DND-41 (cell line): ENCODE results near the gene TCP11L1.

Experiments
- ATAC-seq: fragments of 200-7000 bp; cut with Tn5 transposase; 3 replicates; pipeline ENCODE4 v1.9.1; 2021; ENCODE audit warnings: low read depth; ENCODE audit not compliant: insufficient read depth
- DNase-seq: peaks from one replicate; pipeline ENCODE4 v3.0.0-alpha.2; 2020
- H2AFZ ChIP-seq: 2 replicates; pipeline ENCODE4 v1.6.0; 2012; ENCODE audit warnings: low read depth, low read length
- H3K27ac ChIP-seq: 2 replicates; pipeline ENCODE4 v1.5.1; 2012; ENCODE audit warnings: low read length, inconsistent platforms
- H3K27me3 ChIP-seq: fragments of 200-600 bp; sonication (generic); 2 replicates; pipeline ENCODE4 v1.6.0; 2012; ENCODE audit warnings: low read length, mild to moderate bottlenecking, inconsistent platforms; ENCODE audit not compliant: insufficient read depth, poor library complexity
- H3K36me3 ChIP-seq: 2 replicates; pipeline ENCODE4 v1.5.1; 2012; ENCODE audit warnings: low read length, inconsistent platforms; ENCODE audit not compliant: insufficient read depth
- H3K4me1 ChIP-seq: 2 replicates; pipeline ENCODE4 v1.5.1; 2012; ENCODE audit warnings: mild to moderate bottlenecking, low read length; ENCODE audit not compliant: insufficient read depth
- H3K4me2 ChIP-seq: 2 replicates; pipeline ENCODE4 v1.6.0; 2012; ENCODE audit warnings: mild to moderate bottlenecking, moderate library complexity, low read length, inconsistent platforms; ENCODE audit not compliant: insufficient read depth
- H3K4me3 ChIP-seq, 2 experiments: fragments of 200-600 bp in 1 of 2; shearing (Covaris generic) in 1 of 2; 2 replicates each; pipeline ENCODE4 v1.5.1; 2012 to 2016; ENCODE audit warnings: inconsistent platforms in 2 of 2, low read length in 2 of 2, mild to moderate bottlenecking in 2 of 2, low read depth in 1 of 2, moderate library complexity in 1 of 2
- H3K79me2 ChIP-seq: 2 replicates; pipeline ENCODE4 v1.6.0; 2012; ENCODE audit warnings: low read length, inconsistent platforms; ENCODE audit not compliant: insufficient read depth
- H3K9ac ChIP-seq: 2 replicates; pipeline ENCODE4 v1.6.0; 2012; ENCODE audit warnings: low read depth, mild to moderate bottlenecking, inconsistent platforms, low read length, moderate library complexity
- H3K9me3 ChIP-seq: 2 replicates; pipeline ENCODE4 v1.5.1; 2012; ENCODE audit warnings: low read length, moderate library complexity, mild to moderate bottlenecking, inconsistent platforms; ENCODE audit not compliant: insufficient read depth, severe bottlenecking
- H4K20me1 ChIP-seq: 2 replicates; pipeline ENCODE4 v1.6.0; 2012; ENCODE audit warnings: low read length; ENCODE audit not compliant: insufficient read depth
- CTCF ChIP-seq: IDR thresholded peaks from 2 replicates; pipeline ENCODE4 v1.5.1; 2012; ENCODE audit warnings: borderline replicate concordance, low read length, moderate library complexity, mild to moderate bottlenecking; ENCODE audit not compliant: poor library complexity, severe bottlenecking; ENCODE audit errors: extremely low read depth
- EZH2 ChIP-seq: IDR thresholded peaks from 3 replicates; pipeline ENCODE4 v1.6.1; 2012; ENCODE audit warnings: borderline replicate concordance, low read depth, mild to moderate bottlenecking, moderate library complexity, low read length, inconsistent platforms; ENCODE audit not compliant: severe bottlenecking

The TCP11L1 gene

GRCh38 chr11:33025339-33025722 is 14.0 kb upstream of the TCP11L1 start:
- H3K4me1 ChIP-seq = no peaks in the 10 kb centered on the region
- no peaks in the 10 kb centered on the region for H3K27me3 ChIP-seq
- H3K79me2 ChIP-seq = no peaks in the 10 kb centered on the region
- no peaks in the 10 kb centered on the region for H3K36me3 ChIP-seq
- H3K4me3 ChIP-seq = no peak overlapping the region
- no peak overlapping the region for H3K4me2 ChIP-seq
- H3K9me3 ChIP-seq = no peaks in the 10 kb centered on the region
- H4K20me1 ChIP-seq = no peaks in the 10 kb centered on the region
- no peak overlapping the region for H3K27ac ChIP-seq
- no peak overlapping the region for H2AFZ ChIP-seq
- TF ChIP-seq EZH2 (no peak), CTCF (no peak)
- no peak for ATAC-seq
- H3K9ac ChIP-seq = no peak overlapping the region
- DNase-seq = no peak

- H3K36me3 ChIP-seq = no peaks in the 10 kb centered on the region
- no peaks in the 10 kb centered on the region for H3K4me1 ChIP-seq
- H3K4me2 ChIP-seq = no peak overlapping the region
- ATAC-seq (no peak), DNase-seq (no peak)
- no peaks in the 10 kb centered on the region for H3K79me2 ChIP-seq
- no peak overlapping the region for H2AFZ ChIP-seq
- TF ChIP-seq CTCF = no peak
- TF ChIP-seq EZH2 = no peak
- no peak overlapping the region for H3K9ac ChIP-seq
- H3K27me3 ChIP-seq = no peaks in the 10 kb centered on the region
- no peaks in the 10 kb centered on the region for H3K9me3 ChIP-seq
- no peak overlapping the region for H3K27ac ChIP-seq
- no peak overlapping the region for H3K4me3 ChIP-seq
- H4K20me1 ChIP-seq = no peaks in the 10 kb centered on the region
Measured at GRCh38 chr11:33027233-33027632, 12.1 kb upstream of the TCP11L1 start.

GRCh38 chr11:33027846-33028536 is 11.4 kb upstream of the TCP11L1 start:
- H3K4me3 ChIP-seq = no peak overlapping the region
- ATAC-seq = no peak
- no peak for TF ChIP-seq EZH2
- no peak for TF ChIP-seq CTCF
- H3K9me3 ChIP-seq = no peaks in the 10 kb centered on the region
- no peak overlapping the region for H2AFZ ChIP-seq
- H3K36me3 ChIP-seq = no peaks in the 10 kb centered on the region
- H3K27ac ChIP-seq = no peak overlapping the region
- no peaks in the 10 kb centered on the region for H4K20me1 ChIP-seq
- no peak for DNase-seq
- no peaks in the 10 kb centered on the region for H3K4me1 ChIP-seq
- no peak overlapping the region for H3K4me2 ChIP-seq
- H3K79me2 ChIP-seq = no peaks in the 10 kb centered on the region
- H3K27me3 ChIP-seq = no peaks in the 10 kb centered on the region
- no peak overlapping the region for H3K9ac ChIP-seq
